K562 (cell line): ENCODE data around the gene SALL2. TPM values are rescaled to one million over a fixed set of nuclear protein-coding genes. Genes with fewer than 3 reads are reported as not detected.
A peak's percentile ranks its signal among the peaks of the same experiment; 100 is the strongest.

Source experiments
- BDP1 ChIP-seq: IDR thresholded peaks from 3 replicates; pipeline ENCODE4 v1.6.1; 2011; ENCODE audit not compliant: insufficient read length, insufficient read depth
- EGR1 ChIP-seq: fragments of 450-650 bp; conservative IDR thresholded peaks from 2 replicates; pipeline ENCODE4 v1.6.1; 2017; ENCODE audit warnings: mild to moderate bottlenecking
- ELF2 ChIP-seq: fragments of 250-450 bp; sonication (Bioruptor Pico); IDR thresholded peaks from 2 replicates; pipeline ENCODE4 v1.5.0; 2021; ENCODE audit warnings: mild to moderate bottlenecking
- FOXJ3 ChIP-seq: sonication (generic); formaldehyde crosslinking; IDR thresholded peaks from 2 replicates; pipeline ENCODE4 v1.4.0; 2020; ENCODE audit warnings: mild to moderate bottlenecking, missing genetic modification reagents
- POLR2A ChIP-seq: fragments of 450-650 bp; conservative IDR thresholded peaks from 2 replicates; pipeline ENCODE4 v1.6.1; 2016
- POLR2B ChIP-seq: fragments of 450-650 bp; IDR thresholded peaks from 2 replicates; pipeline ENCODE4 v1.6.1; 2018; ENCODE audit warnings: low read depth; ENCODE audit not compliant: partially characterized antibody
- RBM15 ChIP-seq: fragments of 200-400 bp; formaldehyde crosslinking; IDR thresholded peaks from 2 replicates; pipeline ENCODE4 v1.6.1; 2018; ENCODE audit warnings: mild to moderate bottlenecking, low read length, moderate library complexity; ENCODE audit not compliant: insufficient read depth
- RFX5 ChIP-seq: IDR thresholded peaks from 2 replicates; pipeline ENCODE4 v1.6.1; 2011; ENCODE audit warnings: low read depth, mild to moderate bottlenecking, improper control_type of control experiment, low read length
- SNAPC5 ChIP-seq: fragments of 250-450 bp; sonication (Bioruptor Pico); IDR thresholded peaks from 2 replicates; pipeline ENCODE4 v1.8.0; 2021; ENCODE audit warnings: moderate library complexity, mild to moderate bottlenecking, inconsistent platforms
- USF2 ChIP-seq: sonication (generic); formaldehyde crosslinking; IDR thresholded peaks from 2 replicates; pipeline ENCODE4 v1.5.0; 2020; ENCODE audit warnings: missing genetic modification reagents
- VEZF1 ChIP-seq: fragments of 200-800 bp; sonication (Bioruptor generic); IDR thresholded peaks from 2 replicates; pipeline ENCODE4 v1.6.1; 2017; ENCODE audit warnings: missing genetic modification characterization, missing compliant biosample characterization
- ZNF318 ChIP-seq, 2 experiments: fragments of 450-650 bp; IDR thresholded peaks; 2 replicates each; pipeline ENCODE4 v1.6.1; 2016; ENCODE audit warnings: mild to moderate bottlenecking in 2 of 2, borderline replicate concordance in 1 of 2, low read depth in 1 of 2, moderate library complexity in 1 of 2
- polyA plus RNA-seq, 8 experiments: library from polyadenylated mRNA; depleted of rRNA in 4 of 8; stranded (reverse) in 5 of 8; unstranded in 3 of 8; fragments of >200 nt; fragmentation: Nextera tagmentation in 2 of 8; fragmentation: Illumina TruSeq in 1 of 8; extraction: Ambion mirVana in 2 of 8; extraction: Trizol in 1 of 8; gene quantifications; 2 replicates each; pipeline versions ENCODE4 v1.2.1 to v1.2.3, GENCODE V29; 2011 to 2014; ENCODE audit warnings: inconsistent platforms in 1 of 8, missing spikeins in 1 of 8
- total RNA-seq, 7 experiments: library from RNA; depleted of rRNA in 6 of 7; stranded (reverse); fragments of >200 nt in 6 of 7; fragmentation: Illumina TruSeq in 2 of 7; extraction: Trizol in 2 of 7; gene quantifications; 2 replicates each; pipeline versions ENCODE4 v1.2.1 to v1.2.3, GENCODE V29; 2011 to 2021; ENCODE audit warnings: low replicate concordance in 1 of 7
- TF ChIP-seq, protein P1 (sequence below): fragments of 450-650 bp; IDR thresholded peaks from 2 replicates; pipeline ENCODE4 v1.6.1; 2018; ENCODE audit not compliant: partially characterized antibody

The SALL2 gene
- total and polyA plus RNA-seq, 9 of the 15 experiments (the other 6 are each of a cell fraction or from before 2014, with no cell fraction given): 6.6 to 30.4 (median 12.9) TPM

- TF ChIP-seq ZNF318 (IDR thresholded peaks at IDR 0.05; ENCODE audit: borderline replicate concordance in 1 of 2, low read depth in 1 of 2) (no peak), BDP1 (no peak), POLR2B (peak; percentile 69), USF2 (CRISPR knock-in tag) (no peak), RBM15 (no peak), VEZF1 (CRISPR knock-in tag) (peak; percentile 90), SNAPC5 (CRISPR knock-in tag) (no peak), POLR2A (peak; percentile 74), ELF2 (CRISPR knock-in tag) (no peak), FOXJ3 (CRISPR knock-in tag) (no peak), RFX5 (no peak), EGR1 (peak; percentile 97)
- TF ChIP-seq, protein P1, sequence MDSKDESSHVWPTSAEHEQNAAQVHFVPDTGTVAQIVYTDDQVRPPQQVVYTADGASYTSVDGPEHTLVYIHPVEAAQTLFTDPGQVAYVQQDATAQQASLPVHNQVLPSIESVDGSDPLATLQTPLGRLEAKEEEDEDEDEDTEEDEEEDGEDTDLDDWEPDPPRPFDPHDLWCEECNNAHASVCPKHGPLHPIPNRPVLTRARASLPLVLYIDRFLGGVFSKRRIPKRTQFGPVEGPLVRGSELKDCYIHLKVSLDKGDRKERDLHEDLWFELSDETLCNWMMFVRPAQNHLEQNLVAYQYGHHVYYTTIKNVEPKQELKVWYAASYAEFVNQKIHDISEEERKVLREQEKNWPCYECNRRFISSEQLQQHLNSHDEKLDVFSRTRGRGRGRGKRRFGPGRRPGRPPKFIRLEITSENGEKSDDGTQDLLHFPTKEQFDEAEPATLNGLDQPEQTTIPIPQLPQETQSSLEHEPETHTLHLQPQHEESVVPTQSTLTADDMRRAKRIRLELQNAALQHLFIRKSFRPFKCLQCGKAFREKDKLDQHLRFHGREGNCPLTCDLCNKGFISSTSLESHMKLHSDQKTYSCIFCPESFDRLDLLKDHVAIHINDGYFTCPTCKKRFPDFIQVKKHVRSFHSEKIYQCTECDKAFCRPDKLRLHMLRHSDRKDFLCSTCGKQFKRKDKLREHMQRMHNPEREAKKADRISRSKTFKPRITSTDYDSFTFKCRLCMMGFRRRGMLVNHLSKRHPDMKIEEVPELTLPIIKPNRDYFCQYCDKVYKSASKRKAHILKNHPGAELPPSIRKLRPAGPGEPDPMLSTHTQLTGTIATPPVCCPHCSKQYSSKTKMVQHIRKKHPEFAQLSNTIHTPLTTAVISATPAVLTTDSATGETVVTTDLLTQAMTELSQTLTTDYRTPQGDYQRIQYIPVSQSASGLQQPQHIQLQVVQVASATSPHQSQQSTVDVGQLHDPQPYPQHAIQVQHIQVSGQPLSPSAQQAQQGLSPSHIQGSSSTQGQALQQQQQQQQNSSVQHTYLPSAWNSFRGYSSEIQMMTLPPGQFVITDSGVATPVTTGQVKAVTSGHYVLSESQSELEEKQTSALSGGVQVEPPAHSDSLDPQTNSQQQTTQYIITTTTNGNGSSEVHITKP: peak; percentile 97
Measured at GRCh38 chr14:21525962-21526671, at the start of gene SALL2 (continued).
